HCT116 (cell line): Measurements from ENCODE around the gene PPP1R36. TPM values are rescaled to one million over a fixed set of nuclear protein-coding genes. Genes with fewer than 3 reads are reported as not detected.

Experiments
- ATAC-seq: fragments of 200-7000 bp; cut with Tn5 transposase; 2 replicates; pipeline ENCODE4 v1.9.1; 2020; ENCODE audit warnings: mild to moderate bottlenecking, moderate library complexity
- BruUV-seq: library from RNA; stranded (reverse); fragments of 400-500 nt; replicated peaks from 2 replicates; lab custom pipeline; 2021; lab: Mats Ljungman, UMichigan
- CTCF ChIA-PET: fragments of 300-600 bp; sonication (Branson Sonifier 250); formaldehyde crosslinking; loops from one replicate; lab custom pipeline; 2021; ENCODE audit warnings: antibody characterized with exemption; lab: Charles Lee
- POLR2A ChIA-PET: fragments of 300-600, 350-600 bp; sonication (Branson Sonifier 250); formaldehyde crosslinking; loops from one replicate; lab custom pipeline; 2021; ENCODE audit warnings: antibody characterized with exemption; lab: Charles Lee
- RAD21 ChIA-PET, 2 experiments: fragments of 300-600 bp; sonication (Branson Sonifier 250); formaldehyde crosslinking; loops; one replicate each; lab custom pipeline; 2023; ENCODE audit warnings: low total read pairs in 2 of 2; ENCODE audit not compliant: uncharacterized antibody in 2 of 2, unreplicated experiment in 2 of 2, low non-redundant PET in 1 of 2; lab: Charles Lee
- DNase-seq: peaks from one replicate; pipeline ENCODE4 v3.0.0-alpha.2; 2010; ENCODE audit warnings: low read depth, low spot score
- H2AFZ ChIP-seq: fragments of 200-600 bp; shearing (Covaris generic), sonication (generic); 2 replicates; pipeline ENCODE4 v1.6.1; 2017; ENCODE audit warnings: low read depth, mixed run types, mixed read lengths, antibody characterized with exemption, low read length; ENCODE audit not compliant: poor library complexity, severe bottlenecking
- H3K27ac ChIP-seq: 2 replicates; pipeline ENCODE4 v1.5.1; 2012; ENCODE audit warnings: low read depth, low read length
- H3K27me3 ChIP-seq: fragments of 200-600 bp; sonication (generic); 2 replicates; pipeline ENCODE4 v1.6.1; 2016; ENCODE audit warnings: mixed run types, low read length, mixed read lengths; ENCODE audit not compliant: insufficient read depth
- H3K36me3 ChIP-seq, 2 experiments: fragments of 200-500 bp in 1 of 2; fragments of 200-600 bp in 1 of 2; sonication (Bioruptor generic) in 1 of 2; sonication (generic) in 1 of 2; 2 replicates each; pipeline versions ENCODE4 v1.5.1 to v1.6.1; 2014 to 2016; ENCODE audit warnings: low read length in 2 of 2, inconsistent platforms in 1 of 2, mixed read lengths in 1 of 2, mixed run types in 1 of 2; ENCODE audit not compliant: insufficient read depth in 2 of 2, control insufficient read depth in 1 of 2
- H3K4me1 ChIP-seq, 2 experiments: fragments of 200-600 bp in 1 of 2; sonication (generic) in 1 of 2; 2 replicates each; pipeline versions ENCODE4 v1.5.1 to v1.6.1; 2012 to 2017; ENCODE audit warnings: low read length in 2 of 2, inconsistent platforms in 1 of 2, mild to moderate bottlenecking in 1 of 2, mixed read lengths in 1 of 2, mixed run types in 1 of 2, moderate library complexity in 1 of 2; ENCODE audit not compliant: insufficient read depth in 2 of 2, control insufficient read depth in 1 of 2
- H3K4me2 ChIP-seq: fragments of 200-600 bp; sonication (generic); 2 replicates; pipeline ENCODE4 v1.6.1; 2017; ENCODE audit warnings: mixed run types, low read length, mixed read lengths
- H3K4me3 ChIP-seq, 2 experiments: fragments of 200-600 bp in 1 of 2; sonication (generic) in 1 of 2; replicated peaks in 1 of 2; 2 replicates each; pipeline ENCODE4 v1.5.1; 2011 to 2016; ENCODE audit warnings: low read length in 2 of 2, control low read depth in 1 of 2, low read depth in 1 of 2, mild to moderate bottlenecking in 1 of 2, mixed read lengths in 1 of 2, mixed run types in 1 of 2
- H3K79me2 ChIP-seq: fragments of 200-600 bp; sonication (generic); 2 replicates; pipeline ENCODE4 v1.6.1; 2017; ENCODE audit warnings: mild to moderate bottlenecking, mixed run types, low read length, moderate library complexity, mixed read lengths; ENCODE audit not compliant: insufficient read depth
- H3K9ac ChIP-seq: fragments of 200-600 bp; sonication (generic); 2 replicates; pipeline ENCODE4 v1.6.1; 2016; ENCODE audit warnings: low read length, mixed read lengths
- H3K9me2 ChIP-seq: fragments of 200-600 bp; sonication (generic), shearing (Covaris generic); 2 replicates; pipeline ENCODE4 v1.6.1; 2017; ENCODE audit warnings: mixed run types, mild to moderate bottlenecking, moderate library complexity; ENCODE audit not compliant: insufficient read depth
- H3K9me3 ChIP-seq, 2 experiments: fragments of 200-500 bp in 1 of 2; fragments of 200-600 bp in 1 of 2; sonication (Bioruptor generic) in 1 of 2; sonication (generic) in 1 of 2; 2 replicates each; pipeline ENCODE4 v1.6.1; 2014 to 2017; ENCODE audit warnings: low read length in 2 of 2, mixed read lengths in 2 of 2, inconsistent platforms in 1 of 2, low read depth in 1 of 2, mild to moderate bottlenecking in 1 of 2, mixed run types in 1 of 2, moderate library complexity in 1 of 2; ENCODE audit not compliant: control insufficient read depth in 1 of 2, insufficient read depth in 1 of 2
- H4K20me1 ChIP-seq: fragments of 200-600 bp; sonication (generic), shearing (Covaris generic); 2 replicates; pipeline ENCODE4 v1.6.1; 2017; ENCODE audit warnings: mixed run types, mild to moderate bottlenecking, moderate library complexity; ENCODE audit not compliant: insufficient read depth
- CBX3 ChIP-seq: IDR thresholded peaks from 2 replicates; pipeline ENCODE4 v1.6.1; 2012; ENCODE audit warnings: low read depth
- CEBPB ChIP-seq: IDR thresholded peaks from 2 replicates; pipeline ENCODE4 v1.6.1; 2012; ENCODE audit warnings: low read depth
- EGR1 ChIP-seq: IDR thresholded peaks from 2 replicates; pipeline ENCODE4 v1.6.1; 2012; ENCODE audit warnings: low read depth
- EZH2 ChIP-seq: fragments of 200-600 bp; sonication (generic); IDR thresholded peaks from 2 replicates; pipeline ENCODE4 v1.6.1; 2017; ENCODE audit warnings: antibody characterized with exemption, mixed run types
- EZH2phosphoT487 ChIP-seq: fragments of 200-600 bp; IDR thresholded peaks from 2 replicates; pipeline ENCODE4 v1.6.1; 2018; ENCODE audit warnings: antibody characterized with exemption, borderline replicate concordance
- JUND ChIP-seq: IDR thresholded peaks from 2 replicates; pipeline ENCODE4 v1.6.1; 2012
- POLR2A ChIP-seq: IDR thresholded peaks from 2 replicates; pipeline ENCODE4 v1.7.0; 2011; ENCODE audit warnings: borderline replicate concordance; ENCODE audit not compliant: insufficient read depth, insufficient read length; ENCODE audit errors: extremely low read depth
- POLR2AphosphoS5 ChIP-seq: IDR thresholded peaks from 2 replicates; pipeline ENCODE4 v1.6.1; 2011; ENCODE audit warnings: mild to moderate bottlenecking, low read depth, low read length, moderate library complexity
- RAD21 ChIP-seq: IDR thresholded peaks from 2 replicates; pipeline ENCODE4 v1.6.1; 2012; ENCODE audit warnings: low read depth, mild to moderate bottlenecking
- SP1 ChIP-seq: IDR thresholded peaks from 2 replicates; pipeline ENCODE4 v1.6.1; 2012; ENCODE audit warnings: low read depth
- TCF7L2 ChIP-seq: IDR thresholded peaks from 2 replicates; pipeline ENCODE4 v1.7.0; 2011; ENCODE audit warnings: borderline replicate concordance, inconsistent platforms; ENCODE audit not compliant: insufficient read depth, insufficient read length; ENCODE audit errors: extremely low read depth
- YY1 ChIP-seq: IDR thresholded peaks from 2 replicates; pipeline ENCODE4 v1.6.1; 2011; ENCODE audit warnings: low read length, low read depth, moderate library complexity, mild to moderate bottlenecking; ENCODE audit not compliant: insufficient replicate concordance; ENCODE audit errors: extremely low read depth
- ZNF274 ChIP-seq: fragments of 200-500 bp; sonication (Bioruptor generic); IDR thresholded peaks from 2 replicates; pipeline ENCODE4 v1.6.1; 2014; ENCODE audit warnings: mild to moderate bottlenecking, low read depth, low read length, inconsistent platforms
- intact Hi-C: fragments of 100-400 bp; cut with micrococcal nuclease; formaldehyde crosslinking; loops from 2 replicates; pipeline ENCODE4 v1.10.0; 2022
- total RNA-seq: library from RNA; stranded (reverse); gene quantifications from one replicate; pipeline ENCODE4 v1.2.1, GENCODE V29; 2021; ENCODE audit not compliant: unreplicated experiment
- TF ChIP-seq, protein P1 (sequence below): IDR thresholded peaks from 2 replicates; pipeline ENCODE4 v1.6.1; 2012; ENCODE audit warnings: low read depth
- TF ChIP-seq, protein P2 (sequence below): IDR thresholded peaks from 2 replicates; pipeline ENCODE4 v1.6.1; 2012

PPP1R36 gene
- total RNA-seq, 1 experiment from 2014 or later = 0.47 TPM

DNA sequence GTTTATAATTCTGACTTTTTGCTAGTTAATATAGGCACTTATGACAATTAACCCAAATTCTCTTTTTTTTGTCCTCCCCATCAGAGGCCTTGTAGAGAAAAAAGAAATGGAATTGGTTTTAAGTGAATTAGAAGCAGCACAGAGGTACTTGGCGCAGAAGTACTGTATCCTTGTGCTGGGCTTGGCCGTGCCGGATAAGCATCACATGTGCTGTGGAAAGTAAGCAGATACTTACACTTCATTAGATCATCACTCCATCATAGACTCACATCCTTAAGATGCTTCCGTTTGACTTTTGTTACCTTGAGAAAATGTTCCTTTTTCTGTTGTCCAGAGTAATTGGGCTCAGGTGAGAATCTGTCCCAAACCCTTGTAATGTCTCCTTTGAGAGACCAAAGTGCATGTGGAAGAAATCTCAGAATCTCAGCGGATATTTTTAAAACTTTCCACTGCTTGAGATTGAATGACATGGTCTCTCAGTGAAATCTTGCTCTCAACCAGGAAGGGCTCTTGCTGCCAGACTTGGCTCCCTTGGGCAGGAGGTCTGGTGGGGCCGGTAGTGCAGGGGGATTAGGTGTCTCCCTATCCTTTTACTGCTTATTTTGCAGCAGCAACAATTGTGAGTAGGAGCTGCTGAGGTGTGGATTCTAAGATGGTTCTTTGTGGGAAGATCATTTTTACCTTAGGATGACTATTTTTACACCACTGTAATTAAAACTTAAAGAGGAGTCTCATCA, 24.8 kb downstream of the PPP1R36 start:
- no peak for ATAC-seq
- RAD21 ChIA-PET = no interaction called here
- TF ChIP-seq EZH2phosphoT487 (no peak), JUND (no peak), TCF7L2 (no peak), EGR1 (no peak), EZH2 (no peak), CBX3 (no peak), RAD21 (no peak), YY1 (no peak), ZNF274 (no peak), POLR2A (no peak), CEBPB (no peak), POLR2AphosphoS5 (no peak), SP1 (no peak)
- TF ChIP-seq, protein P1, sequence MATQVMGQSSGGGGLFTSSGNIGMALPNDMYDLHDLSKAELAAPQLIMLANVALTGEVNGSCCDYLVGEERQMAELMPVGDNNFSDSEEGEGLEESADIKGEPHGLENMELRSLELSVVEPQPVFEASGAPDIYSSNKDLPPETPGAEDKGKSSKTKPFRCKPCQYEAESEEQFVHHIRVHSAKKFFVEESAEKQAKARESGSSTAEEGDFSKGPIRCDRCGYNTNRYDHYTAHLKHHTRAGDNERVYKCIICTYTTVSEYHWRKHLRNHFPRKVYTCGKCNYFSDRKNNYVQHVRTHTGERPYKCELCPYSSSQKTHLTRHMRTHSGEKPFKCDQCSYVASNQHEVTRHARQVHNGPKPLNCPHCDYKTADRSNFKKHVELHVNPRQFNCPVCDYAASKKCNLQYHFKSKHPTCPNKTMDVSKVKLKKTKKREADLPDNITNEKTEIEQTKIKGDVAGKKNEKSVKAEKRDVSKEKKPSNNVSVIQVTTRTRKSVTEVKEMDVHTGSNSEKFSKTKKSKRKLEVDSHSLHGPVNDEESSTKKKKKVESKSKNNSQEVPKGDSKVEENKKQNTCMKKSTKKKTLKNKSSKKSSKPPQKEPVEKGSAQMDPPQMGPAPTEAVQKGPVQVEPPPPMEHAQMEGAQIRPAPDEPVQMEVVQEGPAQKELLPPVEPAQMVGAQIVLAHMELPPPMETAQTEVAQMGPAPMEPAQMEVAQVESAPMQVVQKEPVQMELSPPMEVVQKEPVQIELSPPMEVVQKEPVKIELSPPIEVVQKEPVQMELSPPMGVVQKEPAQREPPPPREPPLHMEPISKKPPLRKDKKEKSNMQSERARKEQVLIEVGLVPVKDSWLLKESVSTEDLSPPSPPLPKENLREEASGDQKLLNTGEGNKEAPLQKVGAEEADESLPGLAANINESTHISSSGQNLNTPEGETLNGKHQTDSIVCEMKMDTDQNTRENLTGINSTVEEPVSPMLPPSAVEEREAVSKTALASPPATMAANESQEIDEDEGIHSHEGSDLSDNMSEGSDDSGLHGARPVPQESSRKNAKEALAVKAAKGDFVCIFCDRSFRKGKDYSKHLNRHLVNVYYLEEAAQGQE = no peak
- TF ChIP-seq, protein P2, sequence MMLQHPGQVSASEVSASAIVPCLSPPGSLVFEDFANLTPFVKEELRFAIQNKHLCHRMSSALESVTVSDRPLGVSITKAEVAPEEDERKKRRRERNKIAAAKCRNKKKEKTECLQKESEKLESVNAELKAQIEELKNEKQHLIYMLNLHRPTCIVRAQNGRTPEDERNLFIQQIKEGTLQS = no peak
- TF ChIP-seq, all 23 proteins: peak for 0
- Histone ChIP-seq H3K9ac (no peak overlapping the region), H2AFZ (no peak overlapping the region), H3K4me3 (no peak overlapping the region), H4K20me1 (no peaks in the 10 kb centered on the region), H3K4me1 (peaks cover 5% of the 10 kb centered on the region in 2 experiments), H3K27ac (no peak overlapping the region), H3K9me2 (no peaks in the 10 kb centered on the region), H3K79me2 (no peaks in the 10 kb centered on the region), H3K27me3 (no peaks in the 10 kb centered on the region), H3K36me3 (no peaks in the 10 kb centered on the region), H3K4me2 (no peak overlapping the region), H3K9me3 (no peaks in the 10 kb centered on the region)
- no TSS peak for BruUV-seq
- no peak for DNase-seq
- POLR2A ChIA-PET = no interaction called here
- CTCF ChIA-PET = no interaction called here
- intact Hi-C loops = no loop called here
